GM23248 (cell line): ENCODE measurements around the gene EME1. TPM values are rescaled to one million over a fixed set of nuclear protein-coding genes. Genes with fewer than 3 reads are reported as not detected.

Experiments used
- DNase-seq: peaks from one replicate; pipeline ENCODE4 v3.0.0-alpha.2; 2015
- H2AFZ ChIP-seq: fragments of 200-600 bp; sonication (generic); 2 replicates; pipeline ENCODE4 v1.6.1; 2016; ENCODE audit warnings: antibody characterized with exemption
- H3F3A ChIP-seq: fragments of 200-600 bp; sonication (generic); 2 replicates; pipeline ENCODE4 v1.6.1; 2016; ENCODE audit warnings: mild to moderate bottlenecking, antibody characterized with exemption, mixed run types; ENCODE audit not compliant: insufficient read depth
- H3K27ac ChIP-seq: fragments of 200-600 bp; sonication (generic); 2 replicates; pipeline ENCODE4 v1.5.1; 2016; ENCODE audit warnings: mild to moderate bottlenecking
- H3K27me3 ChIP-seq: fragments of 200-600 bp; sonication (generic); replicated peaks from 2 replicates; pipeline ENCODE4 v1.6.1; 2016; ENCODE audit warnings: mild to moderate bottlenecking; ENCODE audit not compliant: insufficient read depth
- H3K36me3 ChIP-seq: fragments of 200-600 bp; sonication (generic); 2 replicates; pipeline ENCODE4 v1.6.1; 2016; ENCODE audit warnings: low read depth, mild to moderate bottlenecking
- H3K4me1 ChIP-seq: fragments of 200-600 bp; sonication (generic); 2 replicates; pipeline ENCODE4 v1.6.1; 2016; ENCODE audit warnings: mild to moderate bottlenecking; ENCODE audit not compliant: insufficient read depth
- H3K4me2 ChIP-seq: fragments of 200-600 bp; sonication (generic); one replicate; pipeline ENCODE4 v1.6.1; 2016; ENCODE audit warnings: mild to moderate bottlenecking; ENCODE audit not compliant: unreplicated experiment
- H3K4me3 ChIP-seq: fragments of 200-600 bp; sonication (generic); 2 replicates; pipeline ENCODE4 v1.5.1; 2016; ENCODE audit warnings: mild to moderate bottlenecking
- H3K79me2 ChIP-seq: fragments of 200-600 bp; sonication (generic); 2 replicates; pipeline ENCODE4 v1.6.1; 2016; ENCODE audit warnings: mild to moderate bottlenecking; ENCODE audit not compliant: insufficient read depth
- H3K9ac ChIP-seq: fragments of 200-600 bp; sonication (generic); 2 replicates; pipeline ENCODE4 v1.6.1; 2016; ENCODE audit warnings: mild to moderate bottlenecking
- H3K9me2 ChIP-seq: fragments of 200-600 bp; sonication (generic); 2 replicates; pipeline ENCODE4 v1.6.1; 2016; ENCODE audit warnings: mixed run types, mild to moderate bottlenecking, moderate library complexity; ENCODE audit not compliant: insufficient read depth
- H3K9me3 ChIP-seq: fragments of 200-600 bp; sonication (generic); one replicate; pipeline ENCODE4 v1.6.1; 2017; ENCODE audit warnings: low read depth
- H4K20me1 ChIP-seq: fragments of 200-600 bp; sonication (generic); 2 replicates; pipeline ENCODE4 v1.6.0; 2016; ENCODE audit not compliant: insufficient read depth
- EZH2 ChIP-seq: fragments of 200-600 bp; sonication (generic); IDR thresholded peaks from 2 replicates; pipeline ENCODE4 v1.6.1; 2018; ENCODE audit warnings: antibody characterized with exemption, mild to moderate bottlenecking; ENCODE audit not compliant: insufficient read depth, poor library complexity, severe bottlenecking
- EZH2phosphoT487 ChIP-seq: fragments of 200-600 bp; sonication (generic); IDR thresholded peaks from 2 replicates; pipeline ENCODE4 v1.6.1; 2018; ENCODE audit warnings: antibody characterized with exemption, moderate library complexity, mild to moderate bottlenecking, low read depth; ENCODE audit not compliant: insufficient read depth
- WGBS, 2 experiments: methylation state at CpG; one replicate each; pipeline ENCODE4 v1.1.6; 2015 to 2017; ENCODE audit warnings: low lambda C conversion rate in 2 of 2, low coverage in 1 of 2; ENCODE audit errors: missing lambda C conversion rate in 2 of 2; 5-methylcytosine and 5-hydroxymethylcytosine counted together
- in situ Hi-C: fragments of 300-500 bp; cut with MboI; formaldehyde crosslinking; loops from 2 replicates; pipeline ENCODE4 v1.15.0; 2020
- polyA plus RNA-seq: library from polyadenylated mRNA; unstranded; fragments of >200 nt; fragmentation: Nextera tagmentation; extraction: Ambion mirVana; gene quantifications from 2 replicates; pipeline ENCODE4 v1.2.1, GENCODE V29; 2016
- total RNA-seq: library from RNA; depleted of rRNA; stranded (reverse); fragments of >200 nt; shearing (Covaris generic); gene quantifications from 2 replicates; pipeline ENCODE4 v1.2.3, GENCODE V29; 2014

The EME1 gene
- total and polyA plus RNA-seq, 2 experiments from 2014 or later = 4.1 to 4.3 TPM

- peaks cover 7% of the 10 kb centered on the region; the same call in 1 of the 2 replicates for H3K36me3 ChIP-seq
- no peak overlapping the region for H3K9ac ChIP-seq
- no peak overlapping the region for H3K27ac ChIP-seq
- no peaks in the 10 kb centered on the region for H3K27me3 ChIP-seq
- no peaks in the 10 kb centered on the region for H3K9me2 ChIP-seq
- H4K20me1 ChIP-seq = no peaks in the 10 kb centered on the region
- no peak overlapping the region for H3K4me2 ChIP-seq
- H3K79me2 ChIP-seq = no peaks in the 10 kb centered on the region
- H3F3A ChIP-seq = peaks cover 12% of the 10 kb centered on the region; the same call in 1 of the 2 replicates
- no peaks in the 10 kb centered on the region for H3K9me3 ChIP-seq
- WGBS, 2 experiments = 98 to 99% methylated on average over 12 of the region's 12 CpGs
- DNase-seq = no peak
- in situ Hi-C loops = no loop called here
- TF ChIP-seq EZH2phosphoT487 (no peak), EZH2 (no peak)
- H2AFZ ChIP-seq = no peak overlapping the region
- H3K4me1 ChIP-seq = no peaks in the 10 kb centered on the region
- no peak overlapping the region for H3K4me3 ChIP-seq
These were observed 16.0 kb upstream of the EME1 start for GRCh38 chr17:50356892-50357510.

GRCh38 chr17:50358177-50358576 lies 14.9 kb upstream of the EME1 start:
- in situ Hi-C loops = no loop called here
- no peaks in the 10 kb centered on the region for H3K27me3 ChIP-seq
- DNase-seq = no peak
- peaks cover 7% of the 10 kb centered on the region; the same call in 1 of the 2 replicates for H3K36me3 ChIP-seq
- WGBS, 2 experiments = 98 to 99% methylated on average over 17 of the region's 17 CpGs
- no peaks in the 10 kb centered on the region for H3K9me2 ChIP-seq
- H3K9me3 ChIP-seq = no peaks in the 10 kb centered on the region
- H3K9ac ChIP-seq = no peak overlapping the region
- H3K27ac ChIP-seq = no peak overlapping the region
- H3K4me1 ChIP-seq = peaks cover 5% of the 10 kb centered on the region; the same call in 1 of the 2 replicates
- TF ChIP-seq EZH2 = no peak
- no peak overlapping the region for H2AFZ ChIP-seq
- no peak overlapping the region for H3K4me2 ChIP-seq
- H3K79me2 ChIP-seq = no peaks in the 10 kb centered on the region
- H4K20me1 ChIP-seq = no peaks in the 10 kb centered on the region
- H3F3A ChIP-seq = peaks cover 18% of the 10 kb centered on the region; the same call in 1 of the 2 replicates
- no peak overlapping the region for H3K4me3 ChIP-seq

GRCh38 chr17:50359005-50359699 lies 13.9 kb upstream of the EME1 start:
- peaks cover 7% of the 10 kb centered on the region; the same call in 1 of the 2 replicates for H3K36me3 ChIP-seq
- H3K4me3 ChIP-seq = no peak overlapping the region
- H3K9ac ChIP-seq = no peak overlapping the region
- H3K27ac ChIP-seq = no peak overlapping the region
- H3K27me3 ChIP-seq = no peaks in the 10 kb centered on the region
- no peaks in the 10 kb centered on the region for H3K9me2 ChIP-seq
- WGBS, 2 experiments = 79 to 87% methylated on average over 5 of the region's 5 CpGs
- H3K4me1 ChIP-seq = peaks cover 5% of the 10 kb centered on the region; the same call in 1 of the 2 replicates
- in situ Hi-C loops = no loop called here
- no peaks in the 10 kb centered on the region for H3K79me2 ChIP-seq
- peaks cover 18% of the 10 kb centered on the region; the same call in 1 of the 2 replicates for H3F3A ChIP-seq
- no peak overlapping the region for H2AFZ ChIP-seq
- no peak for DNase-seq
- H3K9me3 ChIP-seq = no peaks in the 10 kb centered on the region
- H3K4me2 ChIP-seq = no peak overlapping the region
- no peaks in the 10 kb centered on the region for H4K20me1 ChIP-seq
- no peak for TF ChIP-seq EZH2phosphoT487
- no peak for TF ChIP-seq EZH2

DNA sequence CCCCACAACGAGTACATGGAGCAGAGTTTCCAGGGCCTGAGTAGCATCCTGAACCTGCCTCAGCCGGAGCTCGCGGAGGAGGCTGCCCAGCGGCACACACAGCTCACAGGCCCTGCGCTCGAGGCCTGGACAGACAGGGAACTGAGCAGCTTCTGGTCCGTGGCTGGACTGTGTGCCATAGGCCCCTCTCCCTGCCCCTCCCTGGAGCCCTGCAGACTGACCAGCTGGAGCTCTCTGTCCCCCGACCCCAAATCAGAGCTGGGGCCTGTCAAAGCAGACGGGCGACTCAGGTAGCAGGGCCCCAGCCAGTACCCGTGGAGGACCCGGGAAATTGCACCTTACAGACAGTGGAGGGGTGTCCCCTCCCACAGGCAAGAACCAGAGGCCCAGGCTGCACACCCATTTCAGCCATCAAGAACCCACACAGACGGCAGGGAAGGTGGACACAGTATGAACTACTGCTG lies 13.0 kb upstream of the EME1 start:
- 73 to 79% methylated on average over 10 to 14 of the region's 14 CpGs for WGBS, 2 experiments
- H3K9me2 ChIP-seq = no peaks in the 10 kb centered on the region
- no peak overlapping the region for H2AFZ ChIP-seq
- H3K27me3 ChIP-seq = no peaks in the 10 kb centered on the region
- H3F3A ChIP-seq = peaks cover 18% of the 10 kb centered on the region; the same call in 1 of the 2 replicates
- TF ChIP-seq EZH2 = no peak
- no peak for TF ChIP-seq EZH2phosphoT487
- in situ Hi-C loops = no loop called here
- H3K36me3 ChIP-seq = peaks cover 7% of the 10 kb centered on the region; the same call in 1 of the 2 replicates
- peaks cover 5% of the 10 kb centered on the region; the same call in 1 of the 2 replicates for H3K4me1 ChIP-seq
- DNase-seq = no peak
- no peak overlapping the region for H3K4me2 ChIP-seq
- H3K9me3 ChIP-seq = no peaks in the 10 kb centered on the region
- no peaks in the 10 kb centered on the region for H3K79me2 ChIP-seq
- H4K20me1 ChIP-seq = no peaks in the 10 kb centered on the region
- H3K4me3 ChIP-seq = no peak overlapping the region
- H3K9ac ChIP-seq = no peak overlapping the region
- H3K27ac ChIP-seq = no peak overlapping the region
